Measurements from ENCODE around the gene ZNF558.

ZNF558 gene

DNA sequence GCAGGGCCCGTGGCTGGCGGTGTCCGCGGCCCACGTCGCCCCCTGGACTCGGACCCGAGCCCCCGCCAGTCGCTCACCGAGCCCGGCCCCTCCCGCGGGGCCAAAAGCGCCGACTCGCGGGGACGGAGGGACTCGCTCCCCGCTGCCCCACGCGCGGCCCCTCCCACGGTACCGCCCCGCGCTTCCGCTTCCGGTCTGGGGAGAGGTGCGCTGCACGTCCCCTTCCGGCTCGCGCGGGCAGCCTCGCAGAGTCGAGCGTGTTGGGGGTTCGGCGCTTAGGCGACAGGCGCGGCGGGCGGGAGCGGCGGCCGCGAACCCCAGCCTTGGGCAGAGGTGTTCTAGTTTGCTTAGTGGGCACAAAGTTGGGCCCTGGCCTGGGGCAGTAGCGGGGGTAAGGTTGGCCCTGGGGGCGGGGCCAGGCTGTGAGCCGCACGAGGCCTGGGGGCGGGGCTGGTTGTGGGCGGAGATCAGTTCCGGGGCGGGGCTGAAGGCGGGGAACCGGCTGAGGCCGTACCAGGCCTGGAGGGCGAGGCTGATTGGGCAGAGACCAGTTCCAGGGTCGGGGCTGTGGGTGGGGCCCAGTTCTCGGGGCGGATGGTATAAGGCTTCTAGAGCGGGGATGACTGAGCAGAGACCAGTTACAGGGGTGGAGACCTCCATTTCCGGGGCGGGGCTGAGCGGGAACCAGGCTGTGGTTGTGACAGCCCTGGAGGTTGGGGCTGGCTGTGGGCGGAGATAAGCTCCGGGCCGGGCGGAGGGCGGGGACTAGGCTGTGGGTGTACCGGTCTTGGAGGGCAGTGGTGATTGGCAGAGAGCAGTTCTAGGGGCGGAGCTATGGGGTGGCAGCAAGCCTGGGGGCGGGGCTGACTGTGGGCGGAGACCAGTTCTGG is at the start of gene ZNF558, which contains the start of gene MBD3L1:
Gene ZNF558 (minus strand): TSS at position 173 of the 890 bp plus-strand sequence. CDS start 9,645 bp downstream, outside the sequence.
Gene MBD3L1 (plus strand): TSS at position 246 of the 890 bp plus-strand sequence. CDS start 10,302 bp downstream, outside the sequence.
- DNase-seq, result peak; percentile 99

DNA sequence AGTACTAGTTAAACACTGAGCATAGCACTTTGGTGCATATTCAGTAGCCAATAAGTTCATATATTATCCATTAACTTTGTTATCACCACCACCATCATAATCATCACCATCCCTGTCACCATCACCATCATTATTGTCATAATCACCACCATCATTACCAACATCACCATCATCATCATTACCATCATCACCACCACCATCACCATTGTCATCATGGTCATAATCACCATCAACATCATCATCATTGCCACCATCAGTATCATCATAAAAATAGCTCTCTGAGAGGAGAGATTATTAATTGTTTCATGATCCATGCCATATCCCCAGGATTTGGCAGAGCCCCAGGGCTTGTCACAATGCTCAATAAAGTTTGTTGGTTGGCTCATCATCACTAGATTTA is 49.4 kb upstream of the ZNF558 start:
- DNase-seq, result no peak

GRCh38 chr19:8880868-8881488 is 48.9 kb upstream of the ZNF558 start:
- no peak for DNase-seq

DNA sequence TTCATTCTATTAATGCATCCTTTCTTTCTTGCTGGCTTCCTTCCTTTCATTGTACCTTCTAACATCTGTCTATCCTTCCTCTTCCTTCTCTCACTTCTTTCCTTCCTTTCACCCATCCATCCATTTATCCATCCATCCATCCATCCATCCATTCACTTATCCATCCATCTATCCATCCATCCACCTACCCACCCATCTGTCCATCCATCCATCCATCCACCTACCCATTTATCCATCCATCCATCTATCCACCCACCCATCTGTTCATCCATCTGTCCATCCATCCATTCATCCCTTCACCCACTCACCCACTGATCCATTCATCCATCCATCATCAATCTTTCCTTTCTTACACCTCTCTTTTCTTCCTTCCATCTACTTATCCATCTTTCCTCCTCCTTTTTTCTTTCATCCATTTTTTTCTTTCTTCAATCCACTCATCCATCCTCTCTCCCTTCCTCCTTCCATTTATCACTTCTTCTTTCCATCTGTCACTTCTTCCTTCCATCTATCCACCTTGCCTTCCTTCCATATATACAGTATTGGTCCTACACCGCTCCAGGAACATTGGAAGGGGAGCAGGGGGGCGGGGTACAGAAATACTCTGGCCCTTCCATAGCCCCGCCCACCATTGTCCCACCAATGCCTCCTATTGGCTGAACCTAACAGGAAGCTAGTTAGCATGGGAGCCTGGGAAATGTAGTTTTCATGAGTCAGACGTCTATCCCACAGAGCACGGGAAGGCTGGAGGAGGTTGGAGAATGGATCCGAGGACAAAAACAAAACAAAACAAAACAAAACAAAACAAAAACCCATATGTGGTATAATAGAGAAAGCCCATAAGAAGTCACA is 46.0 kb upstream of the ZNF558 start:
- DNase-seq, result no peak

DNA sequence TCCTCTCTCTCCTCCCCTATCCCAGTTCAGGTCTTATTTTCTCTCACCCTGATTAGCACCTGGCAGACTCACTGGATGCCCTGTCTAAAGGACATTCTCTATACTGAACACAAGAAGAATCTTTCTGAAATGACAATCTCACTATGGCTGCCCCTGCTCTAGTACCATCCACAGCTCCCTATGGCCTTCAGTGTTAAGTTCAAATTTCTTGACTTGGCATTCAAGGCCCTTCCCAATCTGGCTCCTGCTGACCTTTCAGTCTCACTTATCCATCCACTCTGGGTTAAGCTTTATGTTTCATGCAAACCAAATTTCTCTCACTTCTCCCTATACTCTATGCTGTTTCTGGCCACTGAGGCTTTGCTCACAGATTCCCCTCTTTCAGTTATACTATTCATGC is 34.2 kb upstream of the ZNF558 start:
- DNase-seq, result no peak

- no peak for DNase-seq
These were observed 26.2 kb upstream of the ZNF558 start for GRCh38 chr19:8858260-8858659.

GRCh38 chr19:8850488-8850887 is 18.4 kb upstream of the ZNF558 start:
- DNase-seq, result no peak

DNA sequence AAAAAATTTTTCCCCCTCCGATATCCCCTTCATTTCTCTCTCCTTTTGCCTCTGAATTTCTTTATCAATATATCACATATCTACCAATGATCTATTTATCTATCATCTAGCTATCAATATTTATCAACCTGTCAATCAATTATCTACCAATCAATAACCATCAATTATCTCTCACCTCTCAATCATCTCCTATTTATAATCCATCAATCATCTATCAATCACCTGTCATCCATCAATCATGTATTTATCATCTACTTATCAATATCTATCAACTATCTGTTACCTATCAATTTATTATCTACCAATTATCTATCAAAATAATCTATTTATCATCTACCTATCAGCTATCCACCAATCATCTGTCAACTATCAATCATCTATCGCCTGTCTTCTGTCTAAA is 17.1 kb upstream of the ZNF558 start:
- DNase-seq, result no peak

DNA sequence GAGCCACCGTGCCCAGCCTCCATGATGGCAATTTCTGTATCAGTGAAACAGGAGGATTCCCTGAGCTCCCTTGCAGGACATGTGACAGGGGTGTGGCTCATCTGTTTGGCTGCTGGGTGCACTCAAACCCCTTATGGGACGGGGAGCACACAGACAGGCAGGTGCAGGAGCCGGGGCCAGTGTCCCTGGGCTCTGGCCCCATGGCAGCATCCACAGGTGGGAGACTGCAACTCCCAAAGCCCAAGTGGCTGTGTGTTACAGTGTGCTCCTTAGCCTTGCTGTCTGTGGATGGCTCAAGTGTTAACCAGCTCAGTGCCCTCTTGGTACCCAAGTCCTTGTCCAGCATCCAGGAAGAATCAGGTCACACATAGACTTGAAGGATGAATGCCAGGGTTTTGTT is 14.7 kb upstream of the ZNF558 start:
- no peak for DNase-seq

GRCh38 chr19:8840708-8841107 is 8.6 kb upstream of the ZNF558 start:
- no peak for DNase-seq

GRCh38 chr19:8835877-8836276 is 3.8 kb upstream of the ZNF558 start:
- DNase-seq, result no peak

GRCh38 chr19:8835446-8835845 is 3.3 kb upstream of the ZNF558 start:
- DNase-seq, result no peak

GRCh38 chr19:8831832-8832131 is 322 bp downstream of the ZNF558 start:
- DNase-seq, result no peak

DNA sequence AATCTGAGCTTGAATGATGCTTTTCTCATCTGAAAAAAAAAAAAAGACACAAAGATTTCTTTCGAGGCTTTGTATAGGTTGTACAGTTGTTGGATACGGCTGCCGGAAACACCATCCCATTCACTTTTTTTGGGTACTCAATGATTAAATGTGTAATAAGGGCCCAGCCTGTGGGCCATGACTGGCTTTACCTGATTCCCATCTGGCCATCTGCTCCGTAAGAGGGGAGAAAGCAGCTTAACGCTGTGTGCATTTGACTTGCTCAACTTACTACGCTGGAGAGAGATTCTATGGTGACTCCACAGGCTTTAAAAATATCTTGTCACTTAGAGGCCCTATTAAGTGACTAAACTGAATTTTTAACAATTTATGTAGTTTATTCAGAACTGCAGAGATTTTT is 731 bp downstream of the ZNF558 start:
- no peak for DNase-seq

DNA sequence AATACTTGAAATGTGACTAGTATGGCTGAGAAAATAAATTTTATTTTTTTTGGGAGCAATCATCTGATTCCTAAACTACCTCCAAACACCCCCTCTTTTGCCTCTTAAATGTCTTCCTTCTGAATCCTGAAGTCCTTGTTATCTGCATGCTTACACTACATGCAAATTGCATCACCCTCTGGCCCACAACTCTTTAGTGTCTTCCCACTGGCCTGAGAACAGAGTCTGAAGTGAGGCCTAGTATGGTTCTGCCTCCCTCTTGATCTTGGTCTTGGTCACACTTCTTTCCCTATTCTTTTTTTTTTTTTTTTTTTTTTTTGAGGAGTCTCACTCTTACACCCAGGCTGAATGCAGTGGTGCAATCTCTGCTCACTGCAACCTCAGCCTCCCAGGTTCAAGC is 4.8 kb downstream of the ZNF558 start:
- no peak for DNase-seq

DNA sequence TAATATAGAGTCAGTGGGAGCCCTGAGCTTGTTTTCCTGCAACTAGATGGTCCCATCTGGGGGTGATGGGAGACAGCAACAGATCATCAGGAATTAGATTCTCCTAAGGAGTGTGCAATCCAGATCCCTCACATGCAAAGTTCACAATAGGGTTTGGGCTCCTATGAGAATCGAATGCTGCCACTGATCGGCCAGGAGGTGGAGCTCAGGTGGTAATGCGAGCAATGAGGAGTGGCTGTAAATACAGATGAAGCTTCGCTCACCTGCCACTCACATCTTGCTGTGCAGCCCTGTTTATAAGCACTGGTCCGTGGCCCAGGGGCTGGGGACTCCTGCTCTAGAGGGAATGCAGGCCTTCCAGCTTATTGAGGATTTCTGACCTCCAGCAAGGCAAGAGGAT is 5.7 kb downstream of the ZNF558 start:
- no peak for DNase-seq

- DNase-seq, result no peak
These were observed 10.3 kb downstream of the ZNF558 start for GRCh38 chr19:8821748-8822241.

GRCh38 chr19:8820234-8820633 is 11.9 kb downstream of the ZNF558 start:
- DNase-seq, result no peak

DNA sequence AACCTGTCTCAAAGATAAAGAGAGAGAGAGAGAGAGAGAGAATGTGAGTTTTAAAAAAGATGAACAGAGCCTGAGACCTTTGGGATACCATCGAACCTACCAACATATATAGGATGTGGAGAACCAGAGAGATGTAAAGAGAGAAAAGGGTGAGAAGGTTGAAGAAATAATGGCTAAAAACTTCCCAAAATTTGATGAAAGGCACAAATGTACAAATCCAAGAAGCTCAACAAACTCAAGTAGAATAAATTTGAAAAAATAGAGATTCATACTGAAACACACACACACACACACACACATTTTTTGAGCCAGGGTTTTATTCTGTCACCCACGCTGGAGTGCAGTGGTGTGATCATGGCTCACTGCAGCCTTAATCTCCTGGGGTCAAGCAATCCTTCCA is 16.3 kb downstream of the ZNF558 start:
- no peak for DNase-seq

DNA sequence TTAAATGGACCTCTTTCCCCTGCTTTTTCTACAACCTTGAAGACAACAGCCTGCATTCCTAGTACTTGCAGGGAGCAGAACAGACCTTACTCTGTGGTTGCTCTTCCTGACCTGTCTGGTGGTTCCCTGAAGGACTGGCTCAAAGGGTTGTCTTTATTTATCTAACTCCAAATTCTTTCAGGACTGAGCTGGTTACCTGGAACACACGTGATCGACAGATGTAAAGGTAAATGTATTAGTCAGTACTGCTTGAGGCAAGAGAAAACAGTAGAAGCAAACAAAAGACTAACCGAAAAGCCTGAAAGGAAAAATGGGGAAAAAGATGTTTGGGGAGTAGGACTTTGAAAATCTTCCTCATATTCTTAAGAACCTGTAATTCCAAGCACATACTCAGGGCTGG is 17.9 kb downstream of the ZNF558 start:
- DNase-seq, result no peak

GRCh38 chr19:8811315-8812172 is 20.6 kb downstream of the ZNF558 start:
- DNase-seq, result no peak

DNA sequence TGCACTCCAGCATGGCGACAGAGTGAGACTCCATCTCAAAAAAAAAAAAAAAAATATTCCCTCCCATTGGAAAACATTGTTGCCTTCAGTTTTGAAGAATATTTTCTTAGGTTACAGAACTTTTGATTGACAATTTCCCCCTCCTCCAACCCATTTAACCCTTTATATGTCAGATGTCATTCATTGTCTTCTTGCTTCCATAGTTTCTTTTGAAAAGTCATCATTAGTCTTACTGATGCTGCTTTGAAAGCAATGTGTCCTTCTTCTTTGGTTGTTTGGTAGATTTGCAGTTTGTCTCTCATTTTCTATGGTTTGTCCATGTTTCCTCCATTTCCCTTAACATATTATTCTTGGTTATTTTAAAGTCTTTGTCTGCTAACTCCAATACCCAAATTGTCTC is 25.4 kb downstream of the ZNF558 start:
- no peak for DNase-seq

Measured in activated effector memory CD4-positive, alpha-beta T cell treated with anti-CD3 and anti-CD28 coated beads, Interleukin-2, amount 50 U/mL, for 16 hours (primary cell).